GM23338 (cell line): ENCODE results near the gene SPAG16. TPM values are rescaled to one million over a fixed set of nuclear protein-coding genes. Genes with fewer than 3 reads are reported as not detected.

Experiments used
- ATAC-seq: fragments of 200-7000 bp; cut with Tn5 transposase; 3 replicates; pipeline ENCODE4 v1.9.1; 2020
- DNase-seq: peaks from one replicate; pipeline ENCODE4 v3.0.0-alpha.2; 2015; ENCODE audit warnings: low spot score
- H2AFZ ChIP-seq: fragments of 200-600 bp; sonication (generic); 2 replicates; pipeline ENCODE4 v1.8.0; 2016; ENCODE audit warnings: antibody characterized with exemption, mild to moderate bottlenecking, moderate library complexity
- H3F3A ChIP-seq: fragments of 200-600 bp; sonication (generic); replicated peaks from 2 replicates; pipeline ENCODE4 v1.8.0; 2017; ENCODE audit warnings: antibody characterized with exemption, mixed run types, low read depth
- H3K27ac ChIP-seq: fragments of 200-600 bp; sonication (generic); 2 replicates; pipeline ENCODE4 v1.6.1; 2016; ENCODE audit warnings: low read depth
- H3K27me3 ChIP-seq: fragments of 200-600 bp; sonication (generic); 2 replicates; pipeline ENCODE4 v1.8.0; 2016; ENCODE audit warnings: mild to moderate bottlenecking, mixed run types, moderate library complexity; ENCODE audit not compliant: insufficient read depth
- H3K36me3 ChIP-seq: fragments of 200-600 bp; sonication (generic); 2 replicates; pipeline ENCODE4 v1.8.0; 2016; ENCODE audit warnings: mild to moderate bottlenecking; ENCODE audit not compliant: insufficient read depth
- H3K4me1 ChIP-seq: fragments of 200-600 bp; sonication (generic); 2 replicates; pipeline ENCODE4 v1.8.0; 2016; ENCODE audit warnings: mild to moderate bottlenecking, moderate library complexity; ENCODE audit not compliant: insufficient read depth
- H3K4me2 ChIP-seq: fragments of 200-600 bp; sonication (generic); 2 replicates; pipeline ENCODE4 v1.7.1; 2017; ENCODE audit warnings: mixed run types
- H3K4me3 ChIP-seq: fragments of 200-600 bp; sonication (generic); 2 replicates; pipeline ENCODE4 v1.6.1; 2016; ENCODE audit warnings: mixed run types
- H3K79me2 ChIP-seq: fragments of 200-600 bp; sonication (generic); replicated peaks from 2 replicates; pipeline ENCODE4 v1.8.0; 2017; ENCODE audit warnings: mild to moderate bottlenecking; ENCODE audit not compliant: insufficient read depth
- H3K9me2 ChIP-seq: fragments of 200-600 bp; sonication (generic); 2 replicates; pipeline ENCODE4 v1.8.0; 2017; ENCODE audit not compliant: insufficient read depth
- H4K20me1 ChIP-seq: fragments of 200-600 bp; sonication (generic); replicated peaks from 2 replicates; pipeline ENCODE4 v1.8.0; 2017; ENCODE audit warnings: mild to moderate bottlenecking; ENCODE audit not compliant: insufficient read depth
- H3K27ac Mint-ChIP-seq: 2 replicates; pipeline ENCODE4 v1.8.0; 2020; ENCODE audit warnings: inconsistent platforms, mild to moderate bottlenecking, moderate library complexity, mixed read lengths
- H3K27me3 Mint-ChIP-seq: 3 replicates; pipeline ENCODE4 v1.8.0; 2022; ENCODE audit warnings: low read depth, mild to moderate bottlenecking, moderate library complexity, mixed read lengths, inconsistent platforms; ENCODE audit not compliant: insufficient read depth, poor library complexity
- H3K36me3 Mint-ChIP-seq: 3 replicates; pipeline ENCODE4 v1.8.0; 2021; ENCODE audit warnings: low read depth, mild to moderate bottlenecking, inconsistent platforms, moderate library complexity, mixed read lengths
- H3K4me1 Mint-ChIP-seq: 3 replicates; pipeline ENCODE4 v1.8.0; 2020; ENCODE audit warnings: mild to moderate bottlenecking, inconsistent platforms, mixed read lengths
- H3K4me3 Mint-ChIP-seq: 3 replicates; pipeline ENCODE4 v1.8.0; 2021; ENCODE audit warnings: moderate library complexity, mild to moderate bottlenecking, inconsistent platforms, mixed read lengths
- H3K9me3 Mint-ChIP-seq: 3 replicates; pipeline ENCODE4 v1.8.0; 2020; ENCODE audit warnings: moderate library complexity, mild to moderate bottlenecking, inconsistent platforms, mixed read lengths
- EZH2 ChIP-seq: fragments of 200-600 bp; sonication (generic); IDR thresholded peaks from one replicate; pipeline ENCODE4 v1.8.0; 2017; ENCODE audit warnings: antibody characterized with exemption, mild to moderate bottlenecking, low read depth; ENCODE audit not compliant: unreplicated experiment
- EZH2phosphoT487 ChIP-seq: fragments of 200-600 bp; sonication (generic); IDR thresholded peaks from one replicate; pipeline ENCODE4 v1.8.1; 2018; ENCODE audit warnings: antibody characterized with exemption; ENCODE audit not compliant: unreplicated experiment
- JUNB ChIP-seq: IDR thresholded peaks from one replicate; pipeline ENCODE4 v1.6.1; 2016; ENCODE audit warnings: antibody characterized with exemption; ENCODE audit not compliant: unreplicated experiment
- polyA plus RNA-seq: library from polyadenylated mRNA; unstranded; fragments of >200 nt; fragmentation: Nextera tagmentation; extraction: Ambion mirVana; gene quantifications from 2 replicates; pipeline ENCODE4 v1.2.1, GENCODE V29; 2016
- total RNA-seq: library from RNA; depleted of rRNA; stranded (reverse); fragments of >200 nt; shearing (Covaris generic); gene quantifications from 2 replicates; pipeline ENCODE4 v1.2.3, GENCODE V29; 2014
- TF ChIP-seq, protein P1 (sequence below): fragments of 250-450 bp; sonication (Bioruptor Pico); IDR thresholded peaks from 2 replicates; pipeline ENCODE4 v1.5.0; 2020; ENCODE audit warnings: mild to moderate bottlenecking, moderate library complexity
- TF ChIP-seq, protein P2 (sequence below), 2 experiments: fragments of 200-600 bp in 1 of 2; sonication (generic) in 1 of 2; conservative IDR thresholded peaks; 2 replicates each; pipeline versions ENCODE4 v1.5.1 to v1.6.1; 2016 to 2017; ENCODE audit warnings: antibody characterized with exemption in 2 of 2, low read depth in 2 of 2, mild to moderate bottlenecking in 2 of 2, moderate library complexity in 1 of 2

The SPAG16 gene
- total and polyA plus RNA-seq, 2 experiments from 2014 or later: 19.7 to 47.8 TPM

DNA sequence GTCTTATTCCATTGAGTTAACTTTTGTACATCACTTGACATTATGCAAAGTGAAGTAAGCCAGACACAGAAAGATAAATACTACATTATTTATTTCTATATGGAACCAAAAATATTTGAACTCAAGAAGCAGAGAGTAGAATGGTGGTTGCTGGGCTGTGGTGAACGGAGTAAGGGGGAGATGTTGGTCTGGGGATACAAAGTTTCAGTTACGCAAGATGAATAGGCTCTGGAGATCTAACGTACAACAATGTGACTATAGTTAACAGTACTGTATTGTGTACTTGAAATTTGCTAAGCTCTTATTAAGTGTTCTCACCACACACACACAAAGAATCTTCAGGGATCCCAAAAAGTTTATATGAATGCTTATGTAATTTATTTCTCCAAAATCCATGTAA lies 1001.7 kb downstream of the SPAG16 start:
- no peaks in the 10 kb centered on the region for H3F3A ChIP-seq
- no peaks in the 10 kb centered on the region for H3K9me3 Mint-ChIP-seq
- H3K4me1 Mint-ChIP-seq: no peaks in the 10 kb centered on the region
- H2AFZ ChIP-seq: no peak overlapping the region
- no peaks in the 10 kb centered on the region for H3K36me3 ChIP-seq
- H3K4me3 ChIP-seq: no peak overlapping the region
- TF ChIP-seq EZH2 (no peak), JUNB (no peak), EZH2phosphoT487 (no peak)
- TF ChIP-seq, protein P1, sequence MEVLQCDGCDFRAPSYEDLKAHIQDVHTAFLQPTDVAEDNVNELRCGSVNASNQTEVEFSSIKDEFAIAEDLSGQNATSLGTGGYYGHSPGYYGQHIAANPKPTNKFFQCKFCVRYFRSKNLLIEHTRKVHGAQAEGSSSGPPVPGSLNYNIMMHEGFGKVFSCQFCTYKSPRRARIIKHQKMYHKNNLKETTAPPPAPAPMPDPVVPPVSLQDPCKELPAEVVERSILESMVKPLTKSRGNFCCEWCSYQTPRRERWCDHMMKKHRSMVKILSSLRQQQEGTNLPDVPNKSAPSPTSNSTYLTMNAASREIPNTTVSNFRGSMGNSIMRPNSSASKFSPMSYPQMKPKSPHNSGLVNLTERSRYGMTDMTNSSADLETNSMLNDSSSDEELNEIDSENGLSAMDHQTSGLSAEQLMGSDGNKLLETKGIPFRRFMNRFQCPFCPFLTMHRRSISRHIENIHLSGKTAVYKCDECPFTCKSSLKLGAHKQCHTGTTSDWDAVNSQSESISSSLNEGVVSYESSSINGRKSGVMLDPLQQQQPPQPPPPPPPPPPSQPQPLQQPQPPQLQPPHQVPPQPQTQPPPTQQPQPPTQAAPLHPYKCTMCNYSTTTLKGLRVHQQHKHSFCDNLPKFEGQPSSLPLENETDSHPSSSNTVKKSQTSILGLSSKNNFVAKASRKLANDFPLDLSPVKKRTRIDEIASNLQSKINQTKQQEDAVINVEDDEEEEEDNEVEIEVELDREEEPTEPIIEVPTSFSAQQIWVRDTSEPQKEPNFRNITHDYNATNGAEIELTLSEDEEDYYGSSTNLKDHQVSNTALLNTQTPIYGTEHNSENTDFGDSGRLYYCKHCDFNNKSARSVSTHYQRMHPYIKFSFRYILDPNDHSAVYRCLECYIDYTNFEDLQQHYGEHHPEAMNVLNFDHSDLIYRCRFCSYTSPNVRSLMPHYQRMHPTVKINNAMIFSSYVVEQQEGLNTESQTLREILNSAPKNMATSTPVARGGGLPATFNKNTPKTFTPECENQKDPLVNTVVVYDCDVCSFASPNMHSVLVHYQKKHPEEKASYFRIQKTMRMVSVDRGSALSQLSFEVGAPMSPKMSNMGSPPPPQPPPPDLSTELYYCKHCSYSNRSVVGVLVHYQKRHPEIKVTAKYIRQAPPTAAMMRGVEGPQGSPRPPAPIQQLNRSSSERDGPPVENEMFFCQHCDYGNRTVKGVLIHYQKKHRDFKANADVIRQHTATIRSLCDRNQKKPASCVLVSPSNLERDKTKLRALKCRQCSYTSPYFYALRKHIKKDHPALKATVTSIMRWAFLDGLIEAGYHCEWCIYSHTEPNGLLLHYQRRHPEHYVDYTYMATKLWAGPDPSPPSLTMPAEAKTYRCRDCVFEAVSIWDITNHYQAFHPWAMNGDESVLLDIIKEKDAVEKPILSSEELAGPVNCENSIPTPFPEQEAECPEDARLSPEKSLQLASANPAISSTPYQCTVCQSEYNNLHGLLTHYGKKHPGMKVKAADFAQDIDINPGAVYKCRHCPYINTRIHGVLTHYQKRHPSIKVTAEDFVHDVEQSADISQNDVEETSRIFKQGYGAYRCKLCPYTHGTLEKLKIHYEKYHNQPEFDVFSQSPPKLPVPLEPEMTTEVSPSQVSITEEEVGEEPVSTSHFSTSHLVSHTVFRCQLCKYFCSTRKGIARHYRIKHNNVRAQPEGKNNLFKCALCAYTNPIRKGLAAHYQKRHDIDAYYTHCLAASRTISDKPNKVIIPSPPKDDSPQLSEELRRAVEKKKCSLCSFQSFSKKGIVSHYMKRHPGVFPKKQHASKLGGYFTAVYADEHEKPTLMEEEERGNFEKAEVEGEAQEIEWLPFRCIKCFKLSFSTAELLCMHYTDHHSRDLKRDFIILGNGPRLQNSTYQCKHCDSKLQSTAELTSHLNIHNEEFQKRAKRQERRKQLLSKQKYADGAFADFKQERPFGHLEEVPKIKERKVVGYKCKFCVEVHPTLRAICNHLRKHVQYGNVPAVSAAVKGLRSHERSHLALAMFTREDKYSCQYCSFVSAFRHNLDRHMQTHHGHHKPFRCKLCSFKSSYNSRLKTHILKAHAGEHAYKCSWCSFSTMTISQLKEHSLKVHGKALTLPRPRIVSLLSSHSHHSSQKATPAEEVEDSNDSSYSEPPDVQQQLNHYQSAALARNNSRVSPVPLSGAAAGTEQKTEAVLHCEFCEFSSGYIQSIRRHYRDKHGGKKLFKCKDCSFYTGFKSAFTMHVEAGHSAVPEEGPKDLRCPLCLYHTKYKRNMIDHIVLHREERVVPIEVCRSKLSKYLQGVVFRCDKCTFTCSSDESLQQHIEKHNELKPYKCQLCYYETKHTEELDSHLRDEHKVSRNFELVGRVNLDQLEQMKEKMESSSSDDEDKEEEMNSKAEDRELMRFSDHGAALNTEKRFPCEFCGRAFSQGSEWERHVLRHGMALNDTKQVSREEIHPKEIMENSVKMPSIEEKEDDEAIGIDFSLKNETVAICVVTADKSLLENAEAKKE (CRISPR knock-in tag): no peak
- TF ChIP-seq, protein P2, sequence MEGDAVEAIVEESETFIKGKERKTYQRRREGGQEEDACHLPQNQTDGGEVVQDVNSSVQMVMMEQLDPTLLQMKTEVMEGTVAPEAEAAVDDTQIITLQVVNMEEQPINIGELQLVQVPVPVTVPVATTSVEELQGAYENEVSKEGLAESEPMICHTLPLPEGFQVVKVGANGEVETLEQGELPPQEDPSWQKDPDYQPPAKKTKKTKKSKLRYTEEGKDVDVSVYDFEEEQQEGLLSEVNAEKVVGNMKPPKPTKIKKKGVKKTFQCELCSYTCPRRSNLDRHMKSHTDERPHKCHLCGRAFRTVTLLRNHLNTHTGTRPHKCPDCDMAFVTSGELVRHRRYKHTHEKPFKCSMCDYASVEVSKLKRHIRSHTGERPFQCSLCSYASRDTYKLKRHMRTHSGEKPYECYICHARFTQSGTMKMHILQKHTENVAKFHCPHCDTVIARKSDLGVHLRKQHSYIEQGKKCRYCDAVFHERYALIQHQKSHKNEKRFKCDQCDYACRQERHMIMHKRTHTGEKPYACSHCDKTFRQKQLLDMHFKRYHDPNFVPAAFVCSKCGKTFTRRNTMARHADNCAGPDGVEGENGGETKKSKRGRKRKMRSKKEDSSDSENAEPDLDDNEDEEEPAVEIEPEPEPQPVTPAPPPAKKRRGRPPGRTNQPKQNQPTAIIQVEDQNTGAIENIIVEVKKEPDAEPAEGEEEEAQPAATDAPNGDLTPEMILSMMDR (conservative IDR thresholded peaks at IDR 0.05; ENCODE audit: low read depth in 2 of 2): no peak
- H3K79me2 ChIP-seq: no peaks in the 10 kb centered on the region
- no peak for DNase-seq
- no peak overlapping the region for H3K4me2 ChIP-seq
- no peak overlapping the region for H3K27ac Mint-ChIP-seq
- H3K4me3 Mint-ChIP-seq: no peak overlapping the region
- peaks cover 2% of the 10 kb centered on the region for H3K27me3 Mint-ChIP-seq
- H4K20me1 ChIP-seq: no peaks in the 10 kb centered on the region
- no peaks in the 10 kb centered on the region for H3K27me3 ChIP-seq
- H3K4me1 ChIP-seq: no peaks in the 10 kb centered on the region
- no peaks in the 10 kb centered on the region for H3K9me2 ChIP-seq
- no peaks in the 10 kb centered on the region for H3K36me3 Mint-ChIP-seq
- H3K27ac ChIP-seq: no peak overlapping the region
- ATAC-seq: no peak
